Gastroesophageal sphincter (tissue), 3 donors: ENCODE measurements around the gene SVOPL.

Experiments
- EP300 ChIP-seq: sonication (generic); formaldehyde crosslinking; IDR thresholded peaks from one replicate; pipeline ENCODE4 v1.6.1; 2017; ENCODE audit warnings: antibody characterized with exemption, mild to moderate bottlenecking
- POLR2A ChIP-seq, 2 donors: fragments of 450-650 bp; IDR thresholded peaks; one replicate each; pipeline ENCODE4 v1.6.1; 2017; ENCODE audit warnings: antibody characterized with exemption in 2 of 2, mild to moderate bottlenecking in 2 of 2, moderate library complexity in 1 of 2
- POLR2AphosphoS5 ChIP-seq: sonication (generic); formaldehyde crosslinking; IDR thresholded peaks from one replicate; pipeline ENCODE4 v1.6.1; 2017; ENCODE audit warnings: antibody characterized with exemption
- TF ChIP-seq, protein P1 (sequence below), 4 experiments: fragments of 200-600 bp in 2 of 4; fragments of 450-650 bp in 2 of 4; sonication (generic) in 1 of 4; IDR thresholded peaks; one replicate each; pipeline ENCODE4 v1.5.1; 2017 to 2019; ENCODE audit warnings: antibody characterized with exemption in 4 of 4, mild to moderate bottlenecking in 2 of 4, moderate library complexity in 2 of 4

GRCh38 chr7:138669364-138669763, 31.8 kb downstream of the SVOPL start:
- TF ChIP-seq POLR2A (IDR thresholded peaks at IDR 0.05): no peak
- TF ChIP-seq POLR2AphosphoS5: no peak
- TF ChIP-seq, protein P1, sequence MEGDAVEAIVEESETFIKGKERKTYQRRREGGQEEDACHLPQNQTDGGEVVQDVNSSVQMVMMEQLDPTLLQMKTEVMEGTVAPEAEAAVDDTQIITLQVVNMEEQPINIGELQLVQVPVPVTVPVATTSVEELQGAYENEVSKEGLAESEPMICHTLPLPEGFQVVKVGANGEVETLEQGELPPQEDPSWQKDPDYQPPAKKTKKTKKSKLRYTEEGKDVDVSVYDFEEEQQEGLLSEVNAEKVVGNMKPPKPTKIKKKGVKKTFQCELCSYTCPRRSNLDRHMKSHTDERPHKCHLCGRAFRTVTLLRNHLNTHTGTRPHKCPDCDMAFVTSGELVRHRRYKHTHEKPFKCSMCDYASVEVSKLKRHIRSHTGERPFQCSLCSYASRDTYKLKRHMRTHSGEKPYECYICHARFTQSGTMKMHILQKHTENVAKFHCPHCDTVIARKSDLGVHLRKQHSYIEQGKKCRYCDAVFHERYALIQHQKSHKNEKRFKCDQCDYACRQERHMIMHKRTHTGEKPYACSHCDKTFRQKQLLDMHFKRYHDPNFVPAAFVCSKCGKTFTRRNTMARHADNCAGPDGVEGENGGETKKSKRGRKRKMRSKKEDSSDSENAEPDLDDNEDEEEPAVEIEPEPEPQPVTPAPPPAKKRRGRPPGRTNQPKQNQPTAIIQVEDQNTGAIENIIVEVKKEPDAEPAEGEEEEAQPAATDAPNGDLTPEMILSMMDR (IDR thresholded peaks at IDR 0.05): no peak
- TF ChIP-seq EP300: no peak
